Measurements from ENCODE around the gene FAM222A. TPM values are rescaled to one million over a fixed set of nuclear protein-coding genes. Genes with fewer than 3 reads are reported as not detected.

FAM222A gene
- total and polyA plus RNA-seq, 2 of the 8 experiments (the other 6 are each of a cell fraction or from before 2014, with no cell fraction given): 0.94 to 1.1 TPM

GRCh38 chr12:109664402-109664801 is 49.2 kb upstream of the FAM222A start:
- H2AFZ ChIP-seq (ENCODE audit: low read length): no peak overlapping the region
- no peak overlapping the region for H3K56ac ChIP-seq (replicated peaks; ENCODE audit: insufficient read length, low read depth, low read length)
- no peak overlapping the region for H3K4ac ChIP-seq (replicated peaks; ENCODE audit: insufficient read length, low read depth, low read length)
- 78% methylated on average over 2 of the region's 2 CpGs; no CpG with 5 or more reads in 1 of the 2 experiments for WGBS, 2 experiments (ENCODE audit: extremely low coverage in 1 of 2, insufficient coverage in 1 of 2, insufficient read length in 1 of 2, insufficient replicate concordance in 2 of 2, low coverage in 1 of 2, low lambda C conversion rate in 2 of 2, missing lambda C conversion rate in 1 of 2)
- FAIRE-seq (no peak), DNase-seq (ENCODE audit: low read depth in 1 of 2, low spot score in 2 of 2) (no peak)
- H4K8ac ChIP-seq (ENCODE audit: extremely low read depth, insufficient read depth, low read length): no peak overlapping the region
- H3K23ac ChIP-seq (ENCODE audit: insufficient read length): no peak overlapping the region
- no peak overlapping the region for H2AK5ac ChIP-seq (ENCODE audit: low read depth, low read length)
- no peak overlapping the region for H3K14ac ChIP-seq (ENCODE audit: insufficient read length)
- no peaks in the 10 kb centered on the region for H3K4me1 ChIP-seq (replicated peaks in 1 of 4; ENCODE audit: control insufficient read depth in 3 of 4, insufficient read depth in 4 of 4, low read length in 3 of 4)
- H3K27me3 ChIP-seq (replicated peaks in 1 of 4; ENCODE audit: control insufficient read depth in 3 of 4, extremely low read depth in 1 of 4, insufficient read depth in 3 of 4, low read length in 3 of 4): no peaks in the 10 kb centered on the region
- no peaks in the 10 kb centered on the region for H3K79me1 ChIP-seq (ENCODE audit: low read depth, low read length)
- no peaks in the 10 kb centered on the region for H3K36me3 ChIP-seq (ENCODE audit: control insufficient read depth in 2 of 4, insufficient read depth in 4 of 4, low read length in 3 of 4)
- H2BK5ac ChIP-seq (ENCODE audit: low read depth, low read length): no peak overlapping the region
- no peak overlapping the region for H2BK120ac ChIP-seq (replicated peaks; ENCODE audit: low read depth, low read length)
- ChIA-PET CTCF (ENCODE audit: partially characterized antibody) (interaction anchor here (0.6 kb wide), 1 partner anchor 993 kb away, joined by 3 read pairs; no protein-coding TSS in a partner anchor), POLR2A (ENCODE audit: partially characterized antibody) (no interaction called here)
- H2BK12ac ChIP-seq (ENCODE audit: low read depth, low read length): no peak overlapping the region
- H3K4me3 ChIP-seq (ENCODE audit: extremely low read depth in 1 of 4, insufficient read depth in 2 of 4, low read depth in 3 of 4, low read length in 4 of 4): no peak overlapping the region
- H3K18ac ChIP-seq (ENCODE audit: extremely low read depth, low read length): no peak overlapping the region
- no peak overlapping the region for H4K5ac ChIP-seq (ENCODE audit: insufficient read length, low read depth, low read length)
- no peak overlapping the region for H3K9ac ChIP-seq (replicated peaks in 1 of 4; ENCODE audit: extremely low read depth in 1 of 4, low read depth in 3 of 4, low read length in 3 of 4)
- no peak overlapping the region for H2BK20ac ChIP-seq (ENCODE audit: low read length)
- no peaks in the 10 kb centered on the region for H3K79me2 ChIP-seq (ENCODE audit: control insufficient read depth in 1 of 2, insufficient read depth in 2 of 2, low read length in 2 of 2)
- H3K23me2 ChIP-seq (ENCODE audit: low read depth, low read length): peaks cover 12% of the 10 kb centered on the region; the same call in 1 of the 2 replicates
- no peak overlapping the region for H4K91ac ChIP-seq (replicated peaks; ENCODE audit: insufficient read length, low read length)
- H2BK15ac ChIP-seq (ENCODE audit: low read length): no peak overlapping the region
- no peak overlapping the region for H3K27ac ChIP-seq (ENCODE audit: low read depth, low read length)
- H3K4me2 ChIP-seq (ENCODE audit: insufficient read depth in 1 of 2, low read depth in 2 of 2, low read length in 2 of 2): no peak overlapping the region
- H3K9me3 ChIP-seq (ENCODE audit: insufficient read depth in 2 of 2, low read depth in 1 of 2, low read length in 1 of 2): 0 out of 4 replicates have a peak, but pooled peaks cover 0 to 10% of the 10 kb centered on the region in 2 experiments
- no peaks in the 10 kb centered on the region for H4K20me1 ChIP-seq (replicated peaks in 1 of 2; ENCODE audit: control insufficient read depth in 1 of 2, insufficient read depth in 2 of 2, low read length in 2 of 2)
- TF ChIP-seq EP300 (IDR thresholded peaks at IDR 0.05; ENCODE audit: borderline replicate concordance in 1 of 2, low read depth in 2 of 2, low read length in 2 of 2) (no peak), ATF3 (IDR thresholded peaks at IDR 0.05; ENCODE audit: insufficient read depth, low read depth, low read length) (no peak)
